ENCODE data around the gene BLVRB. TPM values are rescaled to one million over a fixed set of nuclear protein-coding genes. Genes with fewer than 3 reads are reported as not detected.
A peak's percentile ranks its signal among the peaks of the same experiment; 100 is the strongest.

BLVRB gene
- total and polyA plus RNA-seq, 2 of the 8 experiments (the other 6 are each of a cell fraction or from before 2014, with no cell fraction given), result 28.7 to 182 TPM

- peak in 1 of 3 experiments; percentile 58; a peak in 2 of 4 replicates for TF ChIP-seq CTCF (IDR thresholded peaks at IDR 0.05; ENCODE audit: control extremely low read depth in 1 of 3, insufficient read depth in 1 of 3, low read depth in 1 of 3, low read length in 3 of 3)
- no peak for TF ChIP-seq CREB1 (IDR thresholded peaks at IDR 0.05)
- TF ChIP-seq GTF2F1 (IDR thresholded peaks at IDR 0.05; ENCODE audit: borderline replicate concordance, low read depth, low read length), result no peak
- no peak for TF ChIP-seq CHD7 (IDR thresholded peaks at IDR 0.05; ENCODE audit: insufficient replicate concordance, low read length)
- no peak for TF ChIP-seq SAP30 (IDR thresholded peaks at IDR 0.05; ENCODE audit: insufficient read depth, insufficient replicate concordance, low read length)
- TF ChIP-seq SP1 (IDR thresholded peaks at IDR 0.05; ENCODE audit: low read depth, low read length), result 0 out of 2 replicates have a peak, but pooled peaks have one; percentile 5
- TF ChIP-seq BCL11A (IDR thresholded peaks at IDR 0.05; ENCODE audit: low read depth in 2 of 2, low read length in 2 of 2), result no peak
Observed at GRCh38 chr19:40424637-40425449, 40.7 kb downstream of the BLVRB start (continued).

Data from H1 (cell line).